GM12801 (cell line): Measurements from ENCODE around the gene TMPRSS7.

Experiments used
- CTCF ChIP-seq: IDR thresholded peaks from one replicate; pipeline ENCODE4 v1.5.1; 2011; ENCODE audit warnings: control low read depth; ENCODE audit not compliant: insufficient read length; ENCODE audit errors: extremely low read depth

TMPRSS7 gene

GRCh38 chr3:112121577-112122547 is 87.3 kb downstream of the TMPRSS7 start:
- no peak for TF ChIP-seq CTCF

- no peak for TF ChIP-seq CTCF
These were observed 88.3 kb downstream of the TMPRSS7 start for GRCh38 chr3:112122870-112123269.

GRCh38 chr3:112123548-112123947 is 89.0 kb downstream of the TMPRSS7 start:
- no peak for TF ChIP-seq CTCF

GRCh38 chr3:112124907-112125607 is 90.5 kb downstream of the TMPRSS7 start:
- no peak for TF ChIP-seq CTCF

- no peak for TF ChIP-seq CTCF
These were observed 92.0 kb downstream of the TMPRSS7 start for GRCh38 chr3:112126511-112126911.

GRCh38 chr3:112127522-112128494 is 93.3 kb downstream of the TMPRSS7 start:
- TF ChIP-seq CTCF: no peak
